ENCODE measurements around the gene NINJ2.

DNA sequence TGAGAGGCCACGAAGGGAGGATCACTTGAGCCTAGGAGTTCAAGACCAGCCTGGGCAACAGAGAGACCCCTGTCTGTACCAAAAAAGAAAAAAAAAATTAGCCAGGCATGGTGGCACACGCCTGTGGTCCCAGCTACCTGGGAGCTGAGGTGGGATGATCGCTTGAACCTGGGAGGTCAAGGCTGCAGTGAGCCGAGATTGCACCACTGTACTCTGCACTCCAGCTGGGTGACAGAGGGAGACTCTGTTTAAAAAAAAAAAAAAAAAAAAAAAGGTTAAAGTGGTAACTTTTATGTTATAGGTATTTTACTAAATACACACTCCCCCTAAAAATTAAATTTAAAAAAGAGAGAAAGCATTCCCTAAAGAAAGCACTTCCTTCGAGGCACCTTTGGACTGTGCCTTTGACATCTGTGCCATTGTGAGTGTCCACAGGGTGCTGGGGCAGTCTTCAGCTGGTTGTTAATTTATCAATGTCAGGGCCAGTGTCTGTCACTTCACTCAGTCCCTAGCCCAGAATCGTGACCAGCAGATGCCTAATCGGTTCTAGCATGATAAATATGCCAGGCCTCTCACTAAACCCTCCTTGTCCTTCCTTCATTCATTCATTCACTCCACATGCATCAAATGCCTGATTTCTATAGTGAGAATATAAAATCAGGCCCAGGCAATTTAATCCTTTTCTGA, 140.4 kb downstream of the NINJ2 start:
- TF ChIP-seq, protein P1, sequence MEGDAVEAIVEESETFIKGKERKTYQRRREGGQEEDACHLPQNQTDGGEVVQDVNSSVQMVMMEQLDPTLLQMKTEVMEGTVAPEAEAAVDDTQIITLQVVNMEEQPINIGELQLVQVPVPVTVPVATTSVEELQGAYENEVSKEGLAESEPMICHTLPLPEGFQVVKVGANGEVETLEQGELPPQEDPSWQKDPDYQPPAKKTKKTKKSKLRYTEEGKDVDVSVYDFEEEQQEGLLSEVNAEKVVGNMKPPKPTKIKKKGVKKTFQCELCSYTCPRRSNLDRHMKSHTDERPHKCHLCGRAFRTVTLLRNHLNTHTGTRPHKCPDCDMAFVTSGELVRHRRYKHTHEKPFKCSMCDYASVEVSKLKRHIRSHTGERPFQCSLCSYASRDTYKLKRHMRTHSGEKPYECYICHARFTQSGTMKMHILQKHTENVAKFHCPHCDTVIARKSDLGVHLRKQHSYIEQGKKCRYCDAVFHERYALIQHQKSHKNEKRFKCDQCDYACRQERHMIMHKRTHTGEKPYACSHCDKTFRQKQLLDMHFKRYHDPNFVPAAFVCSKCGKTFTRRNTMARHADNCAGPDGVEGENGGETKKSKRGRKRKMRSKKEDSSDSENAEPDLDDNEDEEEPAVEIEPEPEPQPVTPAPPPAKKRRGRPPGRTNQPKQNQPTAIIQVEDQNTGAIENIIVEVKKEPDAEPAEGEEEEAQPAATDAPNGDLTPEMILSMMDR (IDR thresholded peaks at IDR 0.05; ENCODE audit: low read depth, low read length), result no peak
- TF ChIP-seq EZH2phosphoT487 (IDR thresholded peaks at IDR 0.05; ENCODE audit: low read depth), result no peak

All from OCI-LY3 (cell line).